Fibroblast of skin of right biceps (primary cell): ENCODE data around the gene ITGB7.
"Not testable (repeated sequence)": the region's sequence is repeated elsewhere in the genome, so short reads cannot be mapped to it uniquely, and the experiment has no call there.

Experiments
- DNase-seq: peaks from one replicate; pipeline ENCODE4 v3.0.0-alpha.2; 2013

ITGB7 gene

GRCh38 chr12:53217051-53217930 lies 10.2 kb upstream of the ITGB7 start:
- peak; percentile 28 for DNase-seq

DNA sequence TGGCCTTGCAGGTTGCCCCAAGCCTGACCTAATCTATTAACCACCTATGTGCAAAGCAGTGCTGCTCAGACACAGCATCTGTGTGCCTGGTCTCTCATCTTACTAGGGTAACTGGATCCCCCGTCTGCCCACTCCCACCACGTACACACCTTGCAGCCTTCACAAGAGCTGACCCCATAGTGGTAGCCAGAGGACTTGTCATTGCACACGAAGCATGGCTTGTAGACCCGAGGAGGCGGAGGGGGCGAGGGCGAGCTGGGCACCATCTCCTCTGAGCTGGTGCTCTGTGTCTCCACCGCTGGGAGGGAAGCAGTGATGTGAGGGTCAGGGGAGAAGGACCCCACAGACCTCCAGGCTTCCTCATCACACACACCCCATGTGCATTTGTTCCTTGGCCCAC lies 8.4 kb upstream of the ITGB7 start:
- DNase-seq = no peak

DNA sequence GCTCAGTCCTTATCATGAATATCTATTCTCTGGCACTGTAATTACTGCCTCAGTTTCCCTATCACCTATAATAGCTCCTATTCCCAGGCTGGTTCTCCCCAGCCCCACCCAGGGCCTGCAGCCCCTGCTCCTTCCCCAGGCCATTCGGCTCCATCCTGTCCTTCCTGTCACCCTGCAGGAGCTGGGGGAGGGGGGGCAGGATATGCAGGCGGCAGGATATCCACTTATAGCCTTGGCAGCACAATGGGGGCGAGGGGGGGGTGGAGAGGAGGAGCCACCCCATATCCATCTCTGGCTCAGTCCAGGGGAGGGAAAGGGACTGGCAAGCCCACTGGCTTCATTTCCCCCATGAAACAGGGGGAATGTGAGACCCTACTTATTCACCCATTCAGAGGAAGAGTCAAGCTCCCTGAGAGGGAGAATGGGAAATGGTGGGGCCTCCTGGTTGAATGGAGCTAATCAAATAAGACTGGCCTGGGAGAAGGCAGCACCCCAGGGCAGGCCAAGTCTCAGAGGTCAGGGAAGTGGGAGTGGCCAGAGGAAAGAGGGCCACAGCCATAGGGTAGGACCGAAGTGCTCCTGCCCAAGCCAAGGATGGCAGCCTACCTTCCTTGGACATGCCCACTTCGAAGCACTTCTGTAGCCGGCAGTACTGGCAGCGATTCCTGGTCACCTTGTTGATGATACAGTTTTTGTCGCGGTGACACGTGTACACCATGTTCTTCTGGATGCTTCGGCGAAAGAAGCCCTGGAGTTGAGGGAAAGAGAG lies 7.8 kb upstream of the ITGB7 start:
- peak; percentile 37 for DNase-seq

- DNase-seq = no peak
Observed at GRCh38 chr12:53214221-53214620, 7.2 kb upstream of the ITGB7 start.

DNA sequence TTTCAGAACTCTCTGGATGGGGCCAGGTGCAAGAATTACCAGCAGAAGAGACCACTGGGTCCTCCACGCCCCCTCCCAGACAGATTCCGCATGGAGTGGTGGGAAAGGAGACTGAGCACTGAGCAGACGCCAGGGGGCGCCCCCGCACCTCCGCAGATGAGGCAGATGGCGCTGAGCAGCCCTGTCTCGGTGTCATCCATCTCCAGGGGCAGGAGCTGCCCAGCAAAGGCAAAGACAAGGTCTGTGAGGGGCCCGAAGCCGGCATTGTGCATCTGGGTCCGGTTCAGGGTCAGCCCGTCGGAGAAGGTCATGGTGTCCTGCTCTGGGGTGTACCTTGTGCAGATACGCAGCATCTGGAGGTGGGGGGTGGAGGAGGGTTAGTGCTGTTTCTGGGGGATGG lies 6.3 kb upstream of the ITGB7 start:
- peak; percentile 69 for DNase-seq

DNA sequence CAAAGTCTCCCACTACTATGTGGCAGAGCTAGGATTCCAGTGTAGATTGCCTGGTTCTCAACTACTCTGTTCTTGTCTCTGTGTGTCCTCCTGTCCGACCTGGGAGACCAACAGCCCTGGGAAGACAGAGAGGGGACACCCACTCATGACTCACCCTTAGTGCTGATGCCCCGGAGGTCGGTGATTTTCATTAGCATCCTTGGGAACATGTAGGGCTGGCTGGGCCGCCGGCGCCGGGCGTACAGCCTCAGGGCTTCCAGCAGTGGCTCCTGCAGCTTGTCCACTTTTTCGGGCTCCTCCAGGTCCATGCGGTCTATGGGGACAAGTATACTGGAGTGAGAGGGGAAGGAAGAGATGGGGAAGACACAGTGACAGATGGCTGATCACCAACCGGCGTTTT lies 5.9 kb upstream of the ITGB7 start:
- no peak for DNase-seq

GRCh38 chr12:53211476-53212381 lies 4.7 kb upstream of the ITGB7 start:
- DNase-seq = no peak

- DNase-seq = no peak
Observed at GRCh38 chr12:53210843-53211242, 3.8 kb upstream of the ITGB7 start.

DNA sequence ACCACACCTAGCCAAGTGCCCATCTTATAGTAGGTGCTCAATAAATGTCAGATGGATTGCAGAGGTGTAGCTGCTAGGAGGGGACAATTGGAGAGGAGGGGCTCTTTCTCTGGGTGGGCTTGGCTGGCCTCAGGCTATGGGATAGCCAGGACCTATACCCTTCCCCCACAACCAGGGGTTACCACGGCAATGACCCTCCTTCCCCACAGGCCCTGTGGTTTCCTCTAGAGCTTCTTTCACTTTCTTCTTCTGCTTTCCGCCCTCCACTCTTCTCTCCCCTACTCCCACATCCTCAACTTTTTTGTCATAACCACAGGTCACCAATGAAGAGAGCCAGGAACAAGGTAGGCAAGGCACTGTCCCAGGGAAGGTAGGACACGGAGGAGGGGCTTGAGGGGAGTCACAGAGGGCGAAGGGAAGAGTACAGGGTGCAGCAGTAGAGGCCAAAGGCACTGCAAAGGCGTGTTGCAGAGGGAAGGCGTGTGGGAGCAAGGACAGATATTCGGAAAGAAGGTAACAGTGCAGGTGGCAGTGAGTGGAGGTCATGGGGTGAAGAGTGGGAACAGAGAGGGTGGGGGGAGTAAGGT lies 1.9 kb upstream of the ITGB7 start:
- DNase-seq = no peak

DNA sequence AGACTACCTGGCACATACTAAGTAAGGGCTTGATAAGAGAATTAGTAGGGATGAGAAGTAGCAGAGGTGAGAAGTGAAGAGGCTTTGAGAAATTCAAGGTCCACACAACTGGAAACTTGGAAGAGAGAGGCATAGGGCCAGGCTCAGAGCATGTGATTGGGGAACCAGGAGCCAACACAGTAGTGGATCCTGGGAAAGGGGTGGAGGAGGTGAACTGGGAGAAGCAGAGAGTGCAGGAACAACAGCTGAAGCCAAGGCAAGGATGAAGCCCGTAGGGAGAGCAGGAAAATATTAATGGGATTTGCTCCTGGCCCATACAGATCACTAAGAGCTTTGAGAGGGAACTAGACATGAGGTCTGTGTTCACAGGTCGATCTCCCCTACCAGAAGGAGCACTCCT lies 1.4 kb upstream of the ITGB7 start:
- no peak for DNase-seq

- peak; percentile 87 for DNase-seq
Observed at GRCh38 chr12:53205747-53206419, 1.2 kb downstream of the ITGB7 start.

DNA sequence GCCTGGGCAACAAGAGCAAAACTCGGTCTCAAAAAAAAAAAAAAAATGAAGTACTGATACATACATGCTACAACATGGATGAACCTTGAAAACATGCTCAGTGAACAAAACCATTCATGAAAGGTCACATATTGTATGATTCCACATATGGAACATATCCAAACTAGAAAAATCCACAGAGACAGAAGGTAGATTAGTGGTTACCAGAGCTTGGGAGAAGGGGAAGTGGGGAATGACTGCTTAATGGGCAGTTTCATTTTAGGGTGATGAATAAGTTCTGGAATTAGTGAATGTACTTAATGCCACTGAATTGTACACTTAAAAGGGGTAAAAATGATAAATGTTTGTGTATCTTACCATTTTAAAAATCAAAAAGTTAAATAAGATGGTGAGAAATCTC lies 2.7 kb downstream of the ITGB7 start:
- DNase-seq = no peak

GRCh38 chr12:53202316-53202715 lies 4.7 kb downstream of the ITGB7 start:
- DNase-seq = not testable (repeated sequence)

DNA sequence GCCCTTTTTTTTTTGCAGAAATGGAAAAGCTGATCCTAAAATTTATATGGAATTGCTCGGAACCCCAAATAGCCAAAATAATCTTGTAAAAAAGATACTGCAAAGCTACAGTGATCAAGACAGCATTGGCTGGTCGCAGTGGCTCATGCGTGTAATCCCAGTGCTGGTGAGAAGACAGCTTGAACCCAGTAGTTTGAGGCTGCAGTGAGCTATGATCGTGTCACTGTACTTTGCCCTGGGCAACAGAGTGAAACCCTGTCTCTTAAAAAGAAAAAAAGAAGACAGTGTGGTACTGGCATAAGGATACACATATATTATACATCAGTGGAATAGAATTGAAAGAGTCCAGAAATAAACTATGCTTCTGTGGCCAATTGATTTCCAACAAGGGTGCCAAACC lies 5.4 kb downstream of the ITGB7 start:
- DNase-seq = no peak

DNA sequence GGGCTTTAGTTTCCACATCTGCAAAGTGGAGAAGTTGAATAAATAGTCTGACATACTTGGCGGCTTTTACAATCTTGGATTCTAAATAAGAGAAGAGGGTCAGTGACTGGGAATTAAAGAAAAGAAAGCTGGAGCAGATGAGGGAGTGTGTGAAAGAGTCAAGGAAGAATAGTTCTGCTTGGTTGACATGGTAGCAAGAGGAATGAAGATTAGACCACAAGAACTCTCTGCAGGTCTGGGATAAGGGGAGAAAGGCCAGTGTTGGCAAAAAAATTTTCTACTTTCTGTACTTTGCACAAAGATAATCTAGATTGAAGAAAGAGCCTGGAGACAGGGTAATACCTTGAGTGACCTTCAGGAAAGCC lies 5.9 kb downstream of the ITGB7 start:
- DNase-seq = no peak

GRCh38 chr12:53200458-53201176 lies 6.4 kb downstream of the ITGB7 start:
- no peak for DNase-seq

DNA sequence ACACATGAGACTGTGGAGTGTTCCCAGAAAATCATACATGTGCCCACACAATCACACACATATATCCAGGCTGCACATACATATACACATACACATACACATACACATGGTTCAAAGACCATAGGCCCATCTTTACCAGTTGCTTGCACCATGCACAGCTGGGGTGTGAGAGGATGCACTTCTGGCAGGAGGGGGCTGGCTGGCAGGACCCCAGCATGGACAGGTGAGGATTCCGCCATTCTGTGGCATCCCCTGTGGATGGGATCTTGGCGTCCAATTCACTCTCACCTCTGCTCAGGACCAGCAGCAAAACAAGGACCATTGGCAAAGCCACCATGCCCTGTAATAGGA lies 7.0 kb downstream of the ITGB7 start:
- no peak for DNase-seq

DNA sequence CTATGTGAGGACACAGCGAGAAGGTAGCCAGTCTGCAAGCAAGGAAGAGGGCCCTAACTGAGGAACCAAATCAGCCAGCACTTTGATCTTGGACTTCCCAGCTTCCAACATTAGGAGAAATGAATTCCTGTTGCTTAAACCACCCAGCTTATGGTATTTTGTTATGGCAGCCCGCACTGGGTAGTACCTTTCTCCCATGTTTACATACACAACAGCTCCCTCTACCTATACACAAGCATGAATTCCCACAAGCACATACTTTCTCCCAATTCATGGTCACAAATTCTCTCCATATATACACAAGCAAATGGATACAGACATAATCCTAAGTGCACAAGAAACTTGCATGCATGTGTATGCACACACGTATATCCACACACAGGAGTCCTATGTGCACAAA lies 7.4 kb downstream of the ITGB7 start:
- no peak for DNase-seq

DNA sequence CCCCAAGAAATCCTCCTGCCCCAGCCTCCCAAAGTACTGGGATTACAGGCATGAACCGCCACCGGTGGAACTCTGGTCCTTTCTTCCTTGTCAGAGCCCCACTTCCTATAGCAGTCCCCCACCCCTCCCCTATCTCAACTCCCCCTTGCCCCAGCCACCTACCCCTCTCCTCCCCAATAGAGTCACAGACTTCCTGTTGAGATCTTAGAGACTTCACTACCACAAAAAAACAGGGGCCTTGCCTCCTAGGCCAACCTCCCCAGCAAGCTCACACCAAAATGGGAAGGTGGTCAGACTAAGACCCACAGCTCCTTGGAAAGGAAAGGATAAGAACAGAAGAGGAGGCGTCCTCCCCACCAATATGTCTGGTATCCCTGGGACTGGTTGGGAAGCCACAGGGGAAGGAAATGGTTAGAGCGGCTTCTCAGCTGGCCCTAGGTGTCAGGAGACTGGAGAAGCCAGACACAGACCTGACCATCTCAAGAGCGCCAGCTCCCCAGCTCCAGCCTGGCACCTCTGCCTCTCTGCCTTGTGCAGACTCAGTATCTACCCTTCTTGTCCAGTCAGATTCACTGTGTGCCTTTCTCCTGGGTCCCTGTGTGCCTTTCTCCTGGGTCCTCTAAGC lies 8.5 kb downstream of the ITGB7 start:
- DNase-seq = no peak

DNA sequence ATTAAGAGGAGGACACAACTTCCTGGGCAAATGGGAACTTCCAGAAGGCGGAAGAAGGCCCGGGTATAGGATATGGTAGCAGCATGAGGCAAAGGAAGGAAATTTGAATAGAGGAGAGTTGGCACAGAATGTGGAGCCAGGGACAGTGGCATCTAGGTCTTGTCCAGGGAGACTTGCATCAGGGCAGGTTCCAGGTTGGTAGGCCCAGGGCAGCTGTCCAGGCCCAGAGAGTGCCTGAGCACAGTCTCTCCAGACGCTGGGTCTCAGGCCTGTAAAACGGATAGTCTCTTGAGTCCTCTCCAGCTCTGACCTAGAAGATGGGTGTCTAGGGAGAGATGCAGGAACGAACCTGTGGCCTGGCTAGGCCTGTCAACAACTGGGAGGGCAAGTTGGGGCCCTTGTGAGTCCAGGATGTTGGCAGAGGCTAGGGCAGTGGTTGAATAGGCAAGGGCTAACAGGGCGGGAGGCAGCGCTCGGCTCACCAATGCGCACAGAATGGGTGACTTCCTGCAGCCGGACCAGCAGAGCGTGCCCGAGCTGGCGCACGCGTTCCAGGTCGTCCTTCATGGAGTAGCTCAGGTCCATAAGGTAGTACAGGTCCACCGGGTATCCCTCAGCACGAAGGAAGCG lies 9.9 kb downstream of the ITGB7 start:
- no peak for DNase-seq

DNA sequence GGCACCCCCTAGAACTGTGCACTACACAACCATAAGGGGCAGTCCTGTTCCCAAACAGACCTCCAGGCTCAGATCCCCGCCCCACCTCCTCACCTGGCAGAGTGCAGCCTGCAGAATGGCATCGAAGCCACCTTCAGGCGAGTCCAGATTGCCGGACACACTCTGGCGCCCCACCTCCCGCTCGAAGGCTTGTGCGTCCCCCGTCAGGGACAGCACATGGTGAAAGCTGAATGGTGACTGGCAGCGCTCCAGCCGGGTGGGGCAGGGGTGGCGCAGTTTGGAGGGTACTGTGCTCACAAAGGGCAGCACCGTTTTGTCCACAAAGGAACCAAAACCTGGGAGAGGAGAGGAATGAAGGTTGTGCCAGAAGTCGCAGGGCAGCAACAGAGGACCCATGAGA lies 10.6 kb downstream of the ITGB7 start:
- DNase-seq = no peak
